Thyroid gland (tissue), 4 donors: Measurements from ENCODE around the gene SLC8A3. TPM values are rescaled to one million over a fixed set of nuclear protein-coding genes. Genes with fewer than 3 reads are reported as not detected.

Source experiments
- DNase-seq, 2 donors: peaks; one replicate each; pipeline ENCODE4 v3.0.0-alpha.2; 2019
- H3K27ac ChIP-seq, 3 donors: fragments of 200-600 bp; sonication (generic); 1 replicate in 2 of 3; 2 replicates in 1 of 3; pipeline ENCODE4 v1.5.1; 2016 to 2019; ENCODE audit warnings: mild to moderate bottlenecking in 1 of 3, moderate library complexity in 1 of 3
- H3K27me3 ChIP-seq: fragments of 200-600 bp; sonication (generic); one replicate; pipeline ENCODE4 v1.5.1; 2019
- H3K36me3 ChIP-seq, 2 donors: fragments of 200-600 bp; sonication (generic); one replicate each; pipeline ENCODE4 v1.5.1; 2016 to 2019
- H3K4me1 ChIP-seq, 2 donors: fragments of 200-600 bp; sonication (generic); one replicate each; pipeline ENCODE4 v1.5.1; 2017 to 2019
- H3K4me3 ChIP-seq, 3 donors: fragments of 200-600 bp; sonication (generic); replicated peaks in 1 of 3; 1 replicate in 2 of 3; 2 replicates in 1 of 3; pipeline ENCODE4 v1.5.1; 2016; ENCODE audit warnings: mild to moderate bottlenecking in 1 of 3
- H3K9me3 ChIP-seq: fragments of 200-600 bp; sonication (generic); one replicate; pipeline ENCODE4 v1.5.1; 2017
- POLR2A ChIP-seq, 2 donors: fragments of 450-650 bp; IDR thresholded peaks; one replicate each; pipeline ENCODE4 v1.6.1; 2017; ENCODE audit warnings: antibody characterized with exemption in 2 of 2, mild to moderate bottlenecking in 2 of 2, moderate library complexity in 1 of 2
- WGBS, 2 donors: methylation state at CpG; one replicate each; pipeline ENCODE4 v1.1.5; 2017; 5-methylcytosine and 5-hydroxymethylcytosine counted together
- intact Hi-C: fragments of 100-400 bp; cut with DNase I; formaldehyde crosslinking; loops from one replicate; pipeline ENCODE4 v1.15.1; 2023
- total RNA-seq, 4 donors: library from RNA; depleted of rRNA; stranded (reverse); fragments of >200 nt; gene quantifications; one replicate each; pipeline ENCODE4 v1.2.3, GENCODE V29; 2016
- TF ChIP-seq, protein P1 (sequence below), 6 experiments: fragments of 200-600 bp in 3 of 6; fragments of 450-650 bp in 3 of 6; sonication (generic) in 3 of 6; IDR thresholded peaks; one replicate each; pipeline ENCODE4 v1.5.1; 2016 to 2019; ENCODE audit warnings: antibody characterized with exemption in 6 of 6, mild to moderate bottlenecking in 2 of 6, inconsistent platforms in 1 of 6, moderate library complexity in 1 of 6

Gene SLC8A3
- total RNA-seq, 4 donors from 2014 or later: 0.29 TPM; not detected in 3

- Histone ChIP-seq H3K4me1 (peaks cover 15 to 24% of the 10 kb centered on the region in 2 donors), H3K9me3 (no peaks in the 10 kb centered on the region), H3K27ac (no peak overlapping the region), H3K36me3 (no peaks in the 10 kb centered on the region), H3K4me3 (no peak overlapping the region), H3K27me3 (no peaks in the 10 kb centered on the region)
- intact Hi-C loops: no loop called here
- TF ChIP-seq, protein P1, sequence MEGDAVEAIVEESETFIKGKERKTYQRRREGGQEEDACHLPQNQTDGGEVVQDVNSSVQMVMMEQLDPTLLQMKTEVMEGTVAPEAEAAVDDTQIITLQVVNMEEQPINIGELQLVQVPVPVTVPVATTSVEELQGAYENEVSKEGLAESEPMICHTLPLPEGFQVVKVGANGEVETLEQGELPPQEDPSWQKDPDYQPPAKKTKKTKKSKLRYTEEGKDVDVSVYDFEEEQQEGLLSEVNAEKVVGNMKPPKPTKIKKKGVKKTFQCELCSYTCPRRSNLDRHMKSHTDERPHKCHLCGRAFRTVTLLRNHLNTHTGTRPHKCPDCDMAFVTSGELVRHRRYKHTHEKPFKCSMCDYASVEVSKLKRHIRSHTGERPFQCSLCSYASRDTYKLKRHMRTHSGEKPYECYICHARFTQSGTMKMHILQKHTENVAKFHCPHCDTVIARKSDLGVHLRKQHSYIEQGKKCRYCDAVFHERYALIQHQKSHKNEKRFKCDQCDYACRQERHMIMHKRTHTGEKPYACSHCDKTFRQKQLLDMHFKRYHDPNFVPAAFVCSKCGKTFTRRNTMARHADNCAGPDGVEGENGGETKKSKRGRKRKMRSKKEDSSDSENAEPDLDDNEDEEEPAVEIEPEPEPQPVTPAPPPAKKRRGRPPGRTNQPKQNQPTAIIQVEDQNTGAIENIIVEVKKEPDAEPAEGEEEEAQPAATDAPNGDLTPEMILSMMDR (IDR thresholded peaks at IDR 0.05): no peak
- TF ChIP-seq POLR2A (IDR thresholded peaks at IDR 0.05): no peak
- DNase-seq: no peak
- WGBS, 2 donors: 16% methylated on average over 26 of the region's 26 CpGs
Observed at GRCh38 chr14:70186900-70187451, 1.8 kb downstream of the SLC8A3 start.

- intact Hi-C loops: no loop called here
- no peaks in the 10 kb centered on the region for H3K27me3 ChIP-seq
- no peak overlapping the region for H3K27ac ChIP-seq
- 84 to 88% methylated on average over 6 of the region's 6 CpGs for WGBS, 2 donors
- DNase-seq: no peak
- H3K4me3 ChIP-seq: no peak overlapping the region
- no peaks in the 10 kb centered on the region for H3K9me3 ChIP-seq
- H3K4me1 ChIP-seq: peaks cover 12 to 22% of the 10 kb centered on the region in 2 donors
- no peaks in the 10 kb centered on the region for H3K36me3 ChIP-seq
- TF ChIP-seq, protein P1 (IDR thresholded peaks at IDR 0.05): no peak
- TF ChIP-seq POLR2A (IDR thresholded peaks at IDR 0.05): no peak
Observed at GRCh38 chr14:70183991-70184390, 4.8 kb downstream of the SLC8A3 start.

- intact Hi-C loops: no loop called here
- DNase-seq: no peak
- Histone ChIP-seq H3K27ac (no peak overlapping the region), H3K4me1 (no peaks in the 10 kb centered on the region), H3K4me3 (no peak overlapping the region), H3K36me3 (no peaks in the 10 kb centered on the region), H3K9me3 (no peaks in the 10 kb centered on the region), H3K27me3 (no peaks in the 10 kb centered on the region)
- TF ChIP-seq, protein P1 (IDR thresholded peaks at IDR 0.05): no peak
- no peak for TF ChIP-seq POLR2A (IDR thresholded peaks at IDR 0.05)
- WGBS, 2 donors: 58% methylated on average over 1 of the region's 1 CpG
Observed at GRCh38 chr14:70181276-70181675, 7.5 kb downstream of the SLC8A3 start.

DNA sequence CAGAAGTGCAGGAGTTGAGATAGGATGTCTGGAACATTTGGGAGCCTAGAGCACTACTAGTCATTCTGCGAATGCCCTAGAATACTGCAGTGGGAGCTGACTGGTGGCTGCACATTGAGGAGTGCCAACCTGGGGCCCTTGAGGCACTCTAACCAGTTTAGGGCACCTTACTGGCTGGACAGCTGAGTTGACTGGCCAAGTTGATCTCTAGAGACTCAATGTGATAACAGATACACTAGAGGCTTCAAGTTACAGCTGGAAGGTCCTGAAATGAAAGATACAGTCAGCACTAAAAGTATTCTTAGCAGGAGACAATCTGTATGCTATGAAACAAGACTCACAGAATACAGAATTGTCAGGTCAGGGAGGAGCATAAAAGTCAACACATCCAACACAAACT lies 8.0 kb downstream of the SLC8A3 start:
- DNase-seq: no peak
- Histone ChIP-seq H3K36me3 (no peaks in the 10 kb centered on the region), H3K9me3 (no peaks in the 10 kb centered on the region), H3K27me3 (no peaks in the 10 kb centered on the region), H3K27ac (no peak overlapping the region), H3K4me1 (no peaks in the 10 kb centered on the region), H3K4me3 (no peak overlapping the region)
- WGBS, 2 donors: 86 to 89% methylated on average over 1 of the region's 1 CpG
- intact Hi-C loops: no loop called here
- TF ChIP-seq, protein P1 (IDR thresholded peaks at IDR 0.05): no peak

DNA sequence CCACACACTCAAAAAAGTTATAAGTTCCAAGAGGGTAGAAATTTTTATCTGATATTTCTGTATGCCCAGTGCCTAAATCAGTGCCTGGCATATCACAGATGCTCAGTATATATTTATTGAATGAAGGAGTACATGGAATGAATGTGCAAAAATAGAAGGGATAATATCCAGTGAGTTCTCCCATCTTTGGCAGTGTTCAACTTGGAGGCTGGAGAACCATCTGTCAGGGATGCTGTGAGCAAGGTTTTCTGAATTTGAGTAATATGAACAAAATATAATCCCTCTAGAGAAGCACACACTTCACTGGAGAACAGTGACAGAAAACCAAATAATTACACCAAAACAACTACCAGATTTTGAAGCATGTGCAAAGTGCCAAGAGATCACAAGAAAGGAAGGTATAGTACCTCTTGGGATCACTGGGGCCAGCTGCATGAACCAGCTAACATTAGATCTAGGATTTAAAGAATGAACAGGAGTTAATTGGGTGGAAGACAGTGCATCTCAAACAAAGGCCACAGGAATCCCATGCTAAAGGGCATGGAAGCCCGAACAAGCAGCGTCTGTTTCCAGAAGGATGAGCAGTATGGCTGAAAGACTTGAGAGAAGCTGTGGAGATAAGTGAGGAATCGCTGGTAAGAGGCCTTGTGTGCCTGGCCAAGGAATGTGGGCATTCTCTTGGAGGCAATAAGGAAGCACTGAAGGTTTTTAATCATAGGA lies 11.5 kb downstream of the SLC8A3 start:
- no peaks in the 10 kb centered on the region for H3K36me3 ChIP-seq
- no peak for DNase-seq
- H3K4me1 ChIP-seq: no peaks in the 10 kb centered on the region
- H3K9me3 ChIP-seq: no peaks in the 10 kb centered on the region
- WGBS, 2 donors: 67 to 75% methylated on average over 3 of the region's 3 CpGs
- no peak overlapping the region for H3K27ac ChIP-seq
- H3K4me3 ChIP-seq: no peak overlapping the region
- TF ChIP-seq, protein P1 (IDR thresholded peaks at IDR 0.05): no peak
- TF ChIP-seq POLR2A (IDR thresholded peaks at IDR 0.05): no peak
- H3K27me3 ChIP-seq: no peaks in the 10 kb centered on the region
- intact Hi-C loops: no loop called here
